Muscle layer of colon (tissue), 2 donors: ENCODE results near the gene ODF2.
"Not testable (repeated sequence)": the region's sequence is repeated elsewhere in the genome, so short reads cannot be mapped to it uniquely, and the experiment has no call there.

Experiments used
- H3K27ac ChIP-seq: one replicate; pipeline ENCODE4 v1.7.0; 2013; ENCODE audit warnings: low read depth, mild to moderate bottlenecking, low read length, moderate library complexity
- H3K27me3 ChIP-seq, 2 donors: one replicate each; pipeline ENCODE4 v1.7.0; 2013; ENCODE audit warnings: low read length in 2 of 2, mild to moderate bottlenecking in 2 of 2; ENCODE audit not compliant: insufficient read depth in 2 of 2, control insufficient read depth in 1 of 2
- H3K36me3 ChIP-seq: one replicate; pipeline ENCODE4 v1.7.0; 2013; ENCODE audit warnings: mild to moderate bottlenecking, low read length; ENCODE audit not compliant: insufficient read depth
- H3K4me1 ChIP-seq: one replicate; pipeline ENCODE4 v1.7.0; 2013; ENCODE audit warnings: mild to moderate bottlenecking, low read length; ENCODE audit not compliant: insufficient read depth
- H3K4me3 ChIP-seq, 2 donors: one replicate each; pipeline ENCODE4 v1.7.0; 2013; ENCODE audit warnings: low read length in 2 of 2, low read depth in 1 of 2, mild to moderate bottlenecking in 1 of 2, moderate library complexity in 1 of 2
- H3K9ac ChIP-seq: one replicate; pipeline ENCODE4 v1.7.0; 2013; ENCODE audit warnings: low read length
- H3K9me3 ChIP-seq: one replicate; pipeline ENCODE4 v1.7.0; 2013; ENCODE audit warnings: mild to moderate bottlenecking, low read length
- donor health status: abdominal sarcoma.
- donor health status: Adenocarcinoma of cecum.

The ODF2 gene

GRCh38 chr9:128486201-128486600 lies 30.4 kb downstream of the ODF2 start:
- Histone ChIP-seq H3K9ac (no peak overlapping the region), H3K27me3 (no peaks in the 10 kb centered on the region), H3K27ac (no peak overlapping the region), H3K36me3 (peaks cover 31% of the 10 kb centered on the region), H3K4me1 (no peaks in the 10 kb centered on the region), H3K4me3 (no peak overlapping the region), H3K9me3 (no peaks in the 10 kb centered on the region)

DNA sequence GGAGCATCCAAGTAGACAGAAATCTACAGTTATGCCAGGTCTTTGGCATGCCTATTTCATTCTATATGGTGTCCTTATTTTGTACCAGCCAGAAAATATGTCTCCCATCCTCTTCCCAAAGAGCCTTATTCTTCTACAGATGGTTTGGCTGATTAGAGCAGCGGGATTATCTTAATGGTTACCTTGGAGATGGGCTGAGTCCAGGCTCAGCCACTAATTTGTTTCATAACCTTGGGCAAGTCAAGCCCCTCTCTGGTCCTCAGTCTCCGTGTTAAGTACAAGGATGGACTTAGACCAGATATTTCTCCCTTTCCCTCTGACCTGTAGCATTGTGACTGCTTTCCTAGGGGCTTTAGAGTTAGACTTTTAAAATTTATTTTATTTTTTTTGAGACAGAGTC lies 37.6 kb downstream of the ODF2 start:
- no peak overlapping the region for H3K27ac ChIP-seq
- H3K4me1 ChIP-seq, result no peaks in the 10 kb centered on the region
- H3K27me3 ChIP-seq, result no peaks in the 10 kb centered on the region
- H3K9ac ChIP-seq, result no peak overlapping the region
- H3K4me3 ChIP-seq, result no peak overlapping the region
- H3K36me3 ChIP-seq, result peaks cover 34% of the 10 kb centered on the region
- no peaks in the 10 kb centered on the region for H3K9me3 ChIP-seq

- Histone ChIP-seq H3K36me3 (peaks cover 40% of the 10 kb centered on the region), H3K4me3 (no peak overlapping the region), H3K27ac (no peak overlapping the region), H3K9me3 (no peaks in the 10 kb centered on the region), H3K4me1 (no peaks in the 10 kb centered on the region), H3K9ac (no peak overlapping the region), H3K27me3 (no peaks in the 10 kb centered on the region)
These were observed 38.4 kb downstream of the ODF2 start for GRCh38 chr9:128494108-128494745.

DNA sequence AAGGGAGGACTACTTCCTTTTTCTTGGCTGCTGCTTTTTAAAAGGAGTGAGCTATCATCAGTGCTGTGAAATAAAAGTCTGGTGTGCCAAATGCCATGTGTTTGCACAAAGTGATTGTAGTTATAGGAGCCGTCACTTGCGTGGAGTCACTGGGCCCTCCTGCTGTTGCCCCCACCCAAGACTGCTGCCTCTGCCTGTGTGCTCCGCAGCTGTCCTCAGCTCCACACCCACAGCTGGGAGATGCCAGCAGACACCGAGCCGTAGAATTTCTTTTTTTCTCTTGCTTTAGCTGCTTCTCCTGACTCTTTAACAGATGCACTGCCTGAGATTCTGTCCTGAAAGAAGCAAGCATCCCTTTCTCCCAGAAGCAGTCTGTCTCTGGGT lies 38.9 kb downstream of the ODF2 start:
- Histone ChIP-seq H3K27ac (no peak overlapping the region), H3K36me3 (peaks cover 41% of the 10 kb centered on the region), H3K4me3 (no peak overlapping the region), H3K9ac (no peak overlapping the region), H3K27me3 (no peaks in the 10 kb centered on the region), H3K9me3 (no peaks in the 10 kb centered on the region), H3K4me1 (no peaks in the 10 kb centered on the region)

DNA sequence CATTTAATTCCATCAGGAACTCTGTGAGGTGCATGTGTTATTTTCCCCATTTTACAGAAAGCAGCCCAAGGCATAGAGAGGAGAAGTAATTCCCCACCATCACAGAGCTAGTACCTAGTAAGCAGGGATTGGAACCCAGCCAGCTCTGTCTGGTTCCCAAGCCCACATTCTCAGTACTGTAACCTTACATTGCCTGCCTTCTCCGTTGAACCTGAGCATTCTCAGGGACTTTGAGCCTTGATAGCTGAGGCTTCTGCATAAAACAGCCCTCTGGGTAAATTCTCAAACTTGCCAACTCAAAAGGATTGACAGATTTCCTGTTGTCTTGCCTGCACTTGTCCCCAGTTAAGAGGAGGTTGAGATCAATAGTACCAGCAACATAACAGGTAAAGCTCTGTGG lies 39.5 kb downstream of the ODF2 start:
- Histone ChIP-seq H3K27me3 (no peaks in the 10 kb centered on the region), H3K9me3 (no peaks in the 10 kb centered on the region), H3K4me3 (no peak overlapping the region), H3K9ac (no peak overlapping the region), H3K36me3 (peaks cover 46% of the 10 kb centered on the region), H3K27ac (no peak overlapping the region), H3K4me1 (no peaks in the 10 kb centered on the region)

DNA sequence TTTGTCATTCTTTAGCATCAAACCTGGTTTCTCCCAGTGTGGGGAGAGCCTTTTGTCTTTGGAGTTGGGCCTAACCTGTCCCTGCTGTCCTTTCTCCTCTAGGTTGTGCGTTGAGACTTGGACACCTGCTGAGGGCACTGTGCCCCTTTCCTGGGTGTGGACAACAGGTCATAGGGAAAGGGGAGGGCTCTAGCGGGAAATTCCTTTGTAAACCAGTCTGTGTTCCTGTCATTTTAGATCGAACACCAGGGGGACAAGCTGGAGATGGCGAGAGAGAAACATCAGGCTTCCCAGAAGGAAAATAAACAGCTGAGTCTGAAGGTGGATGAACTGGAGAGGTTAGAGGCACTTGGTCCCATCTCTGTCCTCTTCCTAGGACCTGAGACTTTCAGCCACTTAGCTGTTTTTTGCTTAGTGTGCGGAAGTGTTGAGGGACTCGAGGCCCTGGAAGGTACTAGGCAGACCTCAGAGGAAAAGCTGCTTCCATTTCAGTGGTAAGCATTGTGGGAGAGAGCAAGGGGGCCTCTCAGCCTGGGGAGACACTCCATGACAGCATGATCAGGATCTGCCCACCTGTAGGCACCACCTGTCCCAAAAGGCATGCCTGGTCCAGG lies 40.1 kb downstream of the ODF2 start:
- no peaks in the 10 kb centered on the region for H3K27me3 ChIP-seq
- peaks cover 50% of the 10 kb centered on the region for H3K36me3 ChIP-seq
- H3K4me3 ChIP-seq, result no peak overlapping the region
- H3K4me1 ChIP-seq, result no peaks in the 10 kb centered on the region
- H3K9me3 ChIP-seq, result no peaks in the 10 kb centered on the region
- no peak overlapping the region for H3K27ac ChIP-seq
- H3K9ac ChIP-seq, result no peak overlapping the region

DNA sequence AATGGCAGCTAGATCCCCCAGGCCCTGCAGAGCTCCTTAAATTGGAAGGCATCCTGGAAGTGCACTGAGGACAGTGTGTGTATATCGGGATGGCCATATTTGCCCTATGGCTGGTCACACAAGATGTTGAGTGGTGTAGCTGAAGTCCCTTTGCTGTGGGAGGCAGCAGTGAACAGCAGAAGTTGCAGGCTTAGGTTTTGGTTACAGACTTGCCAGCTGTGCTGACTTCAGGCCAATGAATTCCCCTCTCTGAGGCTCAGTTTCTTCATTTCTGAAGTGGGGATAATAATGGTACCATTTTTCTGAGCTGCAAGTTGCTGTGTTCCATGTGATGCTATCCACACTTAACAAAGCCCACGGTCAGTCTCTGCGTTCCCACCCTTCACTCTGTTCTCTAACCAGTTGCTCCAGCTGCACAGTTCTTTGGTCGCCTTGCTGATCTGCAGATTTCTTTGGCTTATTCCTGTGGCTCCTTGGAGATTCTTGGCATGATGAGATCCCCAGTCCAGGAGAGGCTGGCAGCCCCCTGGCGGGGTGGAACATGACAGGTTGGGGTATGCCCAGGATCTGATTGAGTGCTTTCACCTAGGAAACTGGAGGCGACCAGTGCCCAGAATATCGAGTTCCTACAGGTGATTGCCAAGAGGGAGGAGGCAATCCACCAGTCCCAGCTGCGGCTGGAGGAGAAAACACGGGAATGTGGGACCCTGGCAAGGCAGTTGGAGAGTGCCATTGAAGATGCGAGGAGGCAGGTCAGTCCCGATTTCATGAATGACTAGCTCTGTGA lies 42.2 kb downstream of the ODF2 start:
- H3K9me3 ChIP-seq, result no peaks in the 10 kb centered on the region
- no peaks in the 10 kb centered on the region for H3K4me1 ChIP-seq
- H3K9ac ChIP-seq, result no peak overlapping the region
- H3K36me3 ChIP-seq, result peaks cover 41% of the 10 kb centered on the region
- H3K27ac ChIP-seq, result no peak overlapping the region
- H3K27me3 ChIP-seq, result no peaks in the 10 kb centered on the region
- no peak overlapping the region for H3K4me3 ChIP-seq

DNA sequence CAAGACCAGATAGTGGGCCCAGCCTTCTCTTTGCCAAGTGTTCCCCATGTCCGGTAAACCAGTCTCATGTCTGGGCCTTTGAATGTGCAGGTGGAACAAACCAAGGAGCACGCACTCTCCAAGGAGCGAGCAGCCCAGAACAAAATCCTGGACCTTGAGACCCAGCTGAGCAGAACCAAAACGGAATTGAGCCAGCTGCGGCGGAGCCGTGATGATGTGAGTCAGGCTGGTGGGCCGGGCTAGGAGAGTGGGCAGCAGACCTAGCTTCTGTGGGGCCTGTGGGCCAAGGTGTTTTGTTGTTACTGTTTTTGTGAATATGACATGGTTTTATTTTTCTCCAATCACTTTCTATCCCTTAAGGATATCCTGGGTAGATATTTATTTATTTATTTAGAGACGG lies 43.1 kb downstream of the ODF2 start:
- H3K36me3 ChIP-seq, result peaks cover 41% of the 10 kb centered on the region
- H3K4me1 ChIP-seq, result peaks cover 3% of the 10 kb centered on the region
- no peak overlapping the region for H3K4me3 ChIP-seq
- no peak overlapping the region for H3K27ac ChIP-seq
- no peaks in the 10 kb centered on the region for H3K9me3 ChIP-seq
- H3K27me3 ChIP-seq, result no peaks in the 10 kb centered on the region
- no peak overlapping the region for H3K9ac ChIP-seq

GRCh38 chr9:128499920-128500319 lies 44.1 kb downstream of the ODF2 start:
- no peaks in the 10 kb centered on the region for H3K9me3 ChIP-seq
- no peak overlapping the region for H3K27ac ChIP-seq
- no peaks in the 10 kb centered on the region for H3K27me3 ChIP-seq
- no peak overlapping the region for H3K9ac ChIP-seq
- H3K36me3 ChIP-seq, result peaks cover 41% of the 10 kb centered on the region
- no peak overlapping the region for H3K4me3 ChIP-seq
- H3K4me1 ChIP-seq, result peaks cover 4% of the 10 kb centered on the region

- Histone ChIP-seq H3K4me3 (peak overlapping the region in 1 of 2 donors; percentile 98), H3K4me1 (peaks cover 19% of the 10 kb centered on the region), H3K36me3 (peaks cover 16% of the 10 kb centered on the region)
- H3K27me3 ChIP-seq, H3K9ac ChIP-seq, H3K9me3 ChIP-seq, H3K27ac ChIP-seq: not testable (repeated sequence)
These were observed 47.6 kb downstream of the ODF2 start for GRCh38 chr9:128503415-128503825.

GRCh38 chr9:128503870-128504269 lies 48.1 kb downstream of the ODF2 start:
- Histone ChIP-seq H3K9ac (no peak overlapping the region), H3K9me3 (no peaks in the 10 kb centered on the region), H3K27ac (peak overlapping the region; percentile 12), H3K27me3 (no peaks in the 10 kb centered on the region), H3K4me3 (peak overlapping the region; percentile 7 to 98), H3K4me1 (peaks cover 19% of the 10 kb centered on the region), H3K36me3 (peaks cover 12% of the 10 kb centered on the region)
